IMR-90 (cell line): Measurements from ENCODE around the gene MSH3. TPM values are rescaled to one million over a fixed set of nuclear protein-coding genes. Genes with fewer than 3 reads are reported as not detected.

ENCODE experiments used
- ATAC-seq: fragments of 200-7000 bp; cut with Tn5 transposase; 2 replicates; pipeline ENCODE4 v1.9.1; 2020; ENCODE audit warnings: low read depth, mild to moderate bottlenecking, moderate library complexity
- BruUV-seq: library from RNA; stranded (reverse); fragments of 400-500 nt; replicated peaks from 2 replicates; lab custom pipeline; 2021; lab: Mats Ljungman, UMichigan
- CTCF ChIA-PET: fragments of 300-600 bp; formaldehyde crosslinking; extraction: SDS; loops from one replicate; lab custom pipeline; 2021; ENCODE audit warnings: antibody characterized with exemption; lab: Yijun Ruan, JAX
- POLR2A ChIA-PET: fragments of 300-600 bp; sonication (Branson Sonifier 250); formaldehyde crosslinking; loops from one replicate; lab custom pipeline; 2022; ENCODE audit warnings: antibody characterized with exemption; ENCODE audit not compliant: unreplicated experiment; lab: Charles Lee
- DNase-seq: peaks from one replicate; pipeline ENCODE4 v3.0.0; 2013
- H2AFZ ChIP-seq: replicated peaks from 2 replicates; pipeline ENCODE3; 2013; ENCODE audit warnings: low read length, mild to moderate bottlenecking; ENCODE audit not compliant: poor library complexity
- H2AK5ac ChIP-seq: 2 replicates; pipeline ENCODE4 v1.6.1; 2013; ENCODE audit warnings: low read depth, low read length, inconsistent platforms
- H2AK9ac ChIP-seq: replicated peaks from 2 replicates; pipeline ENCODE3; 2013; ENCODE audit warnings: mild to moderate bottlenecking, low read depth, low read length, moderate library complexity; ENCODE audit not compliant: poor library complexity
- H2BK120ac ChIP-seq: 2 replicates; pipeline ENCODE4 v1.6.1; 2013; ENCODE audit warnings: low read depth, low read length, inconsistent platforms
- H2BK15ac ChIP-seq: 3 replicates; pipeline ENCODE4 v1.6.1; 2013; ENCODE audit warnings: low read depth, low read length, inconsistent platforms
- H2BK20ac ChIP-seq: 2 replicates; pipeline ENCODE4 v1.6.1; 2013; ENCODE audit warnings: low read depth, mild to moderate bottlenecking, inconsistent platforms, low read length, moderate library complexity
- H2BK5ac ChIP-seq: 2 replicates; pipeline ENCODE4 v1.6.1; 2013; ENCODE audit warnings: mild to moderate bottlenecking, low read depth, low read length, inconsistent platforms; ENCODE audit not compliant: poor library complexity, severe bottlenecking
- H3K14ac ChIP-seq: replicated peaks from 2 replicates; pipeline ENCODE4 v1.6.1; 2013; ENCODE audit warnings: low read depth, low read length, inconsistent platforms
- H3K18ac ChIP-seq: 2 replicates; pipeline ENCODE4 v1.6.1; 2013; ENCODE audit warnings: low read depth, low read length, control low read depth
- H3K23ac ChIP-seq: 2 replicates; pipeline ENCODE4 v1.6.1; 2013; ENCODE audit warnings: low read depth, low read length, inconsistent platforms
- H3K27ac ChIP-seq: 2 replicates; pipeline ENCODE4 v1.5.1; 2013; ENCODE audit warnings: mild to moderate bottlenecking, control low read depth, low read length; ENCODE audit not compliant: insufficient read depth
- H3K27me3 ChIP-seq: 2 replicates; pipeline ENCODE4 v1.6.1; 2013; ENCODE audit warnings: low read length; ENCODE audit not compliant: control insufficient read depth, insufficient read depth
- H3K36me3 ChIP-seq: 2 replicates; pipeline ENCODE4 v1.6.1; 2013; ENCODE audit warnings: low read length, mixed read lengths; ENCODE audit not compliant: control insufficient read depth, insufficient read depth
- H3K4ac ChIP-seq: 2 replicates; pipeline ENCODE4 v1.6.1; 2013; ENCODE audit warnings: low read depth, low read length, inconsistent platforms
- H3K4me1 ChIP-seq: 2 replicates; pipeline ENCODE4 v1.6.1; 2013; ENCODE audit warnings: low read length, mixed read lengths; ENCODE audit not compliant: control insufficient read depth, insufficient read depth
- H3K4me2 ChIP-seq: 2 replicates; pipeline ENCODE4 v1.6.1; 2013; ENCODE audit warnings: low read depth, mild to moderate bottlenecking, control low read depth, low read length, moderate library complexity
- H3K4me3 ChIP-seq: 2 replicates; pipeline ENCODE4 v1.5.1; 2013; ENCODE audit warnings: low read depth, mild to moderate bottlenecking, control low read depth, low read length, moderate library complexity; ENCODE audit not compliant: insufficient read depth
- H3K56ac ChIP-seq: 2 replicates; pipeline ENCODE4 v1.6.1; 2013; ENCODE audit warnings: low read length, inconsistent platforms; ENCODE audit not compliant: insufficient read depth; ENCODE audit errors: extremely low read depth
- H3K79me1 ChIP-seq, 2 experiments: 2 replicates each; pipeline ENCODE4 v1.6.1; 2013; ENCODE audit warnings: low read length in 2 of 2, inconsistent platforms in 1 of 2, low read depth in 1 of 2
- H3K9ac ChIP-seq: 2 replicates; pipeline ENCODE4 v1.6.1; 2013; ENCODE audit warnings: low read depth, low read length, control low read depth
- H3K9me1 ChIP-seq: 2 replicates; pipeline ENCODE4 v1.6.1; 2013; ENCODE audit warnings: low read length, inconsistent platforms; ENCODE audit not compliant: insufficient read depth
- H3K9me3 ChIP-seq: 2 replicates; pipeline ENCODE4 v1.6.1; 2013; ENCODE audit warnings: low read length; ENCODE audit not compliant: control insufficient read depth, insufficient read depth
- H4K20me1 ChIP-seq: 2 replicates; pipeline ENCODE4 v1.6.1; 2013; ENCODE audit warnings: low read length, inconsistent platforms; ENCODE audit not compliant: insufficient read depth
- H4K5ac ChIP-seq: 2 replicates; pipeline ENCODE4 v1.6.1; 2013; ENCODE audit warnings: mild to moderate bottlenecking, low read depth, low read length, control low read depth
- H4K8ac ChIP-seq, 2 experiments: 2 replicates each; pipeline ENCODE4 v1.6.1; 2013; ENCODE audit warnings: low read depth in 2 of 2, low read length in 2 of 2, control low read depth in 1 of 2, inconsistent platforms in 1 of 2
- H4K91ac ChIP-seq: 2 replicates; pipeline ENCODE4 v1.6.1; 2013; ENCODE audit warnings: low read depth, low read length, inconsistent platforms; ENCODE audit not compliant: insufficient read depth
- BHLHE40 ChIP-seq: fragments of 150-350 bp; IDR thresholded peaks from 2 replicates; pipeline ENCODE4 v1.6.1; 2016; ENCODE audit warnings: mild to moderate bottlenecking, low read depth, low read length
- CEBPB ChIP-seq: IDR thresholded peaks from 2 replicates; pipeline ENCODE4 v1.6.1; 2012; ENCODE audit warnings: low read depth, low read length, improper control_type of control experiment
- CHD1 ChIP-seq: IDR thresholded peaks from 2 replicates; pipeline ENCODE4 v1.6.1; 2012; ENCODE audit warnings: low read depth, low read length, improper control_type of control experiment
- CTCF ChIP-seq: conservative IDR thresholded peaks from 2 replicates; pipeline ENCODE4 v1.5.1; 2012; ENCODE audit warnings: mild to moderate bottlenecking, low read depth, low read length, improper control_type of control experiment
- ELK1 ChIP-seq: fragments of 150-350 bp; IDR thresholded peaks from 2 replicates; pipeline ENCODE4 v1.6.1; 2016; ENCODE audit warnings: low read depth, mild to moderate bottlenecking, low read length, moderate library complexity, borderline replicate concordance
- FOS ChIP-seq: fragments of 150-350 bp; IDR thresholded peaks from 2 replicates; pipeline ENCODE4 v1.6.1; 2016; ENCODE audit warnings: low read depth, low read length
- MAFK ChIP-seq: IDR thresholded peaks from 2 replicates; pipeline ENCODE4 v1.6.1; 2012; ENCODE audit warnings: low read depth, low read length, improper control_type of control experiment
- MAZ ChIP-seq: IDR thresholded peaks from 2 replicates; pipeline ENCODE4 v1.6.1; 2012; ENCODE audit warnings: low read depth, mild to moderate bottlenecking, low read length, improper control_type of control experiment, moderate library complexity, borderline replicate concordance
- MXI1 ChIP-seq: IDR thresholded peaks from 2 replicates; pipeline ENCODE4 v1.6.1; 2012; ENCODE audit warnings: low read depth, mild to moderate bottlenecking, low read length, moderate library complexity, borderline replicate concordance
- NFE2L2 ChIP-seq: fragments of 150-350 bp; IDR thresholded peaks from 2 replicates; pipeline ENCODE4 v1.6.1; 2016; ENCODE audit warnings: low read depth, mild to moderate bottlenecking, low read length
- POLR2A ChIP-seq: IDR thresholded peaks from 2 replicates; pipeline ENCODE4 v1.6.1; 2012; ENCODE audit warnings: mild to moderate bottlenecking, low read depth, low read length
- RAD21 ChIP-seq: IDR thresholded peaks from 2 replicates; pipeline ENCODE4 v1.6.1; 2012; ENCODE audit warnings: low read length, improper control_type of control experiment
- RCOR1 ChIP-seq: IDR thresholded peaks from 2 replicates; pipeline ENCODE4 v1.6.1; 2012; ENCODE audit warnings: mild to moderate bottlenecking, low read length, improper control_type of control experiment; ENCODE audit not compliant: insufficient replicate concordance
- RFX5 ChIP-seq: IDR thresholded peaks from 2 replicates; pipeline ENCODE4 v1.8.0; 2012; ENCODE audit warnings: low read depth, mild to moderate bottlenecking, low read length, moderate library complexity
- SMC3 ChIP-seq: fragments of 150-350 bp; IDR thresholded peaks from 2 replicates; pipeline ENCODE4 v1.6.1; 2016; ENCODE audit warnings: low read depth, mild to moderate bottlenecking, antibody characterized with exemption, low read length, moderate library complexity
- USF2 ChIP-seq: fragments of 150-350 bp; IDR thresholded peaks from 2 replicates; pipeline ENCODE4 v1.6.1; 2017; ENCODE audit warnings: mild to moderate bottlenecking, antibody characterized with exemption, low read length, low read depth
- WGBS, 2 experiments: methylation state at CpG; one replicate each; pipeline versions ENCODE4 v1.1.5 to v1.1.7; 2013; ENCODE audit warnings: missing lambda C conversion rate in 2 of 2; ENCODE audit not compliant: insufficient read length in 1 of 2; ENCODE audit errors: extremely low coverage in 2 of 2; 5-methylcytosine and 5-hydroxymethylcytosine counted together
- dilution Hi-C: fragments of 300-500 bp; cut with HindIII; formaldehyde crosslinking; loops from one replicate; pipeline ENCODE4 v1.14.3; 2018; ENCODE audit warnings: low sequenced_read_pairs; ENCODE audit not compliant: unreplicated experiment
- in situ Hi-C: fragments of 300-500 bp; cut with MboI; formaldehyde crosslinking; loops from 3 replicates; pipeline ENCODE4 v1.14.3; 2019; ENCODE audit warnings: low sequenced_read_pairs, inconsistent platforms, mixed read lengths
- intact Hi-C: fragments of 100-400 bp; cut with micrococcal nuclease; formaldehyde crosslinking; loops from 2 replicates; pipeline ENCODE4 v1.10.0; 2022
- polyA plus RNA-seq, 3 experiments: library from polyadenylated mRNA; depleted of rRNA; stranded (reverse); fragments of >200 nt; gene quantifications; 2 replicates each; pipeline ENCODE4 v1.2.3, GENCODE V29; 2012; ENCODE audit warnings: low replicate concordance in 1 of 3
- total RNA-seq: library from RNA; depleted of rRNA; stranded (reverse); fragments of >200 nt; gene quantifications from 2 replicates; pipeline ENCODE4 v1.2.3, GENCODE V29; 2012

The MSH3 gene
- total and polyA plus RNA-seq, 2 of the 4 experiments (the other 2 are of a cell fraction): 4.6 to 13.3 TPM

GRCh38 chr5:80864706-80865435 is 210.4 kb downstream of the MSH3 start:
- H3K27me3 ChIP-seq: no peaks in the 10 kb centered on the region
- H2BK15ac ChIP-seq: no peak overlapping the region
- peaks cover 0 to 3% of the 10 kb centered on the region in 2 experiments; a peak in 1 of 4 replicates for H3K79me1 ChIP-seq
- H3K36me3 ChIP-seq: no peaks in the 10 kb centered on the region
- TF ChIP-seq RCOR1: no peak
- no peak for TF ChIP-seq NFE2L2
- no peak for TF ChIP-seq CHD1
- no peak for TF ChIP-seq MAFK
- TF ChIP-seq RAD21: no peak
- no peak for TF ChIP-seq BHLHE40
- TF ChIP-seq MXI1: no peak
- TF ChIP-seq RFX5: no peak
- no peak for TF ChIP-seq USF2
- TF ChIP-seq CEBPB: no peak
- no peak for TF ChIP-seq ELK1
- no peak for TF ChIP-seq CTCF
- no peak for TF ChIP-seq FOS
- TF ChIP-seq POLR2A: no peak
- TF ChIP-seq MAZ: no peak
- no peak for TF ChIP-seq SMC3
- ChIA-PET POLR2A (no interaction called here), CTCF (no interaction called here)
- BruUV-seq: no TSS peak
- no peak overlapping the region for H4K5ac ChIP-seq
- no peak overlapping the region for H3K23ac ChIP-seq
- no peak overlapping the region for H4K8ac ChIP-seq
- dilution Hi-C loops: no loop called here
- ATAC-seq (no peak), DNase-seq (no peak)
- no peak overlapping the region for H2BK20ac ChIP-seq
- H2AK9ac ChIP-seq: no peak overlapping the region
- H2AFZ ChIP-seq: no peak overlapping the region
- H2BK5ac ChIP-seq: no peak overlapping the region
- no peak overlapping the region for H3K14ac ChIP-seq
- H4K91ac ChIP-seq: no peak overlapping the region
- H3K4ac ChIP-seq: no peak overlapping the region
- no peaks in the 10 kb centered on the region for H4K20me1 ChIP-seq
- H3K27ac ChIP-seq: no peak overlapping the region
- peaks cover 2% of the 10 kb centered on the region; the same call in 1 of the 2 replicates for H3K9me1 ChIP-seq
- H3K18ac ChIP-seq: no peak overlapping the region
- peaks cover 3% of the 10 kb centered on the region; the same call in 1 of the 2 replicates for H3K4me1 ChIP-seq
- intact Hi-C loops: no loop called here
- no peak overlapping the region for H2AK5ac ChIP-seq
- in situ Hi-C loops: no loop called here
- H3K9ac ChIP-seq: no peak overlapping the region
- H3K9me3 ChIP-seq: no peaks in the 10 kb centered on the region
- no peak overlapping the region for H3K56ac ChIP-seq
- no peak overlapping the region for H3K4me3 ChIP-seq
- no CpG with 5 or more reads among the region's 3 CpGs for WGBS, 2 experiments
- no peak overlapping the region for H3K4me2 ChIP-seq
- H2BK120ac ChIP-seq: no peak overlapping the region
